Fibroblast of villous mesenchyme (primary cell): ENCODE results near the gene SQOR. TPM values are rescaled to one million over a fixed set of nuclear protein-coding genes. Genes with fewer than 3 reads are reported as not detected.

Source experiments
- DNase-seq: peaks from one replicate; pipeline ENCODE4 v3.0.0-alpha.2; 2010; ENCODE audit warnings: low read depth
- H3K4me3 ChIP-seq: 2 replicates; pipeline ENCODE4 v1.5.1; 2011; ENCODE audit warnings: low read depth, mild to moderate bottlenecking, low read length
- total RNA-seq: library from RNA; depleted of rRNA; stranded (reverse); fragments of >200 nt; gene quantifications from 2 replicates; pipeline ENCODE4 v1.2.3, GENCODE V29; 2012
- TF ChIP-seq, protein P1 (sequence below): IDR thresholded peaks from 2 replicates; pipeline ENCODE4 v1.5.1; 2012; ENCODE audit warnings: low read depth, mild to moderate bottlenecking, low read length; ENCODE audit not compliant: insufficient read depth

SQOR gene
- total RNA-seq, 1 donor: 81.6 TPM

- H3K4me3 ChIP-seq: peak overlapping the region; percentile 56
- TF ChIP-seq, protein P1, sequence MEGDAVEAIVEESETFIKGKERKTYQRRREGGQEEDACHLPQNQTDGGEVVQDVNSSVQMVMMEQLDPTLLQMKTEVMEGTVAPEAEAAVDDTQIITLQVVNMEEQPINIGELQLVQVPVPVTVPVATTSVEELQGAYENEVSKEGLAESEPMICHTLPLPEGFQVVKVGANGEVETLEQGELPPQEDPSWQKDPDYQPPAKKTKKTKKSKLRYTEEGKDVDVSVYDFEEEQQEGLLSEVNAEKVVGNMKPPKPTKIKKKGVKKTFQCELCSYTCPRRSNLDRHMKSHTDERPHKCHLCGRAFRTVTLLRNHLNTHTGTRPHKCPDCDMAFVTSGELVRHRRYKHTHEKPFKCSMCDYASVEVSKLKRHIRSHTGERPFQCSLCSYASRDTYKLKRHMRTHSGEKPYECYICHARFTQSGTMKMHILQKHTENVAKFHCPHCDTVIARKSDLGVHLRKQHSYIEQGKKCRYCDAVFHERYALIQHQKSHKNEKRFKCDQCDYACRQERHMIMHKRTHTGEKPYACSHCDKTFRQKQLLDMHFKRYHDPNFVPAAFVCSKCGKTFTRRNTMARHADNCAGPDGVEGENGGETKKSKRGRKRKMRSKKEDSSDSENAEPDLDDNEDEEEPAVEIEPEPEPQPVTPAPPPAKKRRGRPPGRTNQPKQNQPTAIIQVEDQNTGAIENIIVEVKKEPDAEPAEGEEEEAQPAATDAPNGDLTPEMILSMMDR: no peak
- DNase-seq: peak; percentile 10
Observed at GRCh38 chr15:45703670-45704328, 69.0 kb downstream of the SQOR start.

DNA sequence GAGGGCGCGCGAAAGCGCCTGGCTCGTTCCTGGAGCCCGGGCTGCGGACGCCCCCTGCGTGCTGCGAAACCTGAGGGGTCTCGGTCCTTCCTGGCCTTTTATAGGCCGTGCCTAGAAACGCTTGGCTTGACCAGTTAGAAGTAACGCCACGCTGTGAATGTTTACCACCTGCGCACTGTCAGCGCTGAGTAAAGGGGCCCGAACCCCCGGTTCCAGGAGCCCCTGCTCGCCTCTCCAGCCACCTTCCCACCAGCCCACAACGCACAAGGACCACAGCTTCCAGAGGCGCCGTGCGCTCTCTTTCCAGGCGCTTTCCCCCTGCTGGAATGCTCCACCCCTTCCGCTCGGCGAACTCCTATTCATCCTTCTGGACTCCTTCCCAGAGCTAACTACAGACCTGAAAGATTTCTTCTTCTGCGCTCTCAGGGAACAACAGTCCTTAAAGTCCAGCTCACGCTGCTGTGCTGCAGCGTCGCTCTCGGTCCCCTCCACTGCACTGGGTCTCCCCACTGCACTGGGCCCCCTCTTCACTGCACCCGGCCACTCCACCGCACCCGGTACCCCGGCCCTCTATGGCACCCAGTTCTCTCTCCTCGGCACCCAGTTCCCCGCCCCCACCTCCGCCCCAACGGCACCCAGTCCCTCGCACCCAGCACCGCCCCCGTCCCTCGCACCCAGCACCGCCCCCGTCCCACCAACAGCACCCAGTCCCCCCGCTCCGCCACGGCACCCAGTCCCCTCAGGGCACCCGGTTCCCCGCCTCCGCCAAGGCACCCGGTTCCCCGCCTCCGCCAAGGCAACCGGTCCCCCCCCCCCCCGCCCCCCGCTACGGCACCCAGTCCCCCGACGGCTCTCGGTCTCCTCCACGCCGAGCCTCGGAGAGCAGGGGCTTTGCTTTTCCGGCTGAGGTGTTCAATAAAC, 69.8 kb downstream of the SQOR start:
- TF ChIP-seq, protein P1: no peak
- peak; percentile 14 for DNase-seq
- H3K4me3 ChIP-seq: peak overlapping the region; percentile 56

DNA sequence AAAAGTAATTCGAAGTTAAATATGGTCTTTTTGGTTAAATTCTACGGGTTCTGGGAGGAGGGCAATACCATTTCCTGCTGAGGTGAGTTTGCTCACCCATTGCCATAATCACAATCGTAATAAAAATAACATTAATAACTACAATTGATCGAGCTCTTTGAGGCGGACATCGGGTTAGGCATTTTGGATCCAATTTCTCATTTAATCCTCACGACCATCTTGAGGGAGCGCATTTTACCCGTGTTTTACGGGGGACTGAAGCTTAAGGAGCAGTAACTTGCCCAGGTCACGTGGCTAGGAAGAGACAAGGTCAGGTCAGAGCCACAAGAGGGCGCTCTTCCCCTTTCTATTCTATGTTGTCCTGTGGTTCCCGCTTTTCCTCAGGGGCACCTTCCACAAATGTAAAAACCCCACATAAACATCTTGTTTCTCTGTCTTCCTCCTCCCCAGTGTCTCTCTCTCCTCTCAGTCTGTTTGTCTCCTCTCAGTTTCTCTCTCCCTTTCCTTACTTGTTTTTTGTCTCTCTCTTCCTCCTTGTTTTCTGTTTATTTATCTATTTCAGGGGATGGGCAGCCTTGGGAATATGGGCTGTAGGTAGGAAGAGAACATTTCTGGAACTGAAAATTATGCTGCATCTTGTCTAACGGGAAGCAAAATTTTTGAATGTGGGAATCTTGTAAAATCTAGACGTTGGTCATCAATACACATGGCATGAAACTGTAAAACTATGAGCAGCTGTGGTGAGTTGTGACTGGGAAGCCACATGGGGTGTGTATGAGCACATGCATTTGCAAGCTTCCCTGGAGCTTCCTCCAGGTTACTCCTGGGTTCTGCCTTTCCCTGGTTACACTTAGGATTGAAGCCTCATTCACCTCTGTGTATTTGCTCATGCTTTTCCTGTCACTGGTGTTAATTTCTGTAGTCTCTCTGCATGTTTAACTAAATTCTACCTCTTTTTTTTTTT, 71.0 kb downstream of the SQOR start:
- TF ChIP-seq, protein P1: peak; percentile 89
- peak overlapping the region; percentile 56 for H3K4me3 ChIP-seq
- DNase-seq: peak; percentile 84

- peak; percentile 33 for DNase-seq
- TF ChIP-seq, protein P1: no peak
- no peak overlapping the region for H3K4me3 ChIP-seq
Observed at GRCh38 chr15:45710657-45711056, 75.8 kb downstream of the SQOR start.

- H3K4me3 ChIP-seq: peak overlapping the region; percentile 22
- TF ChIP-seq, protein P1: peak; percentile 89
- peak; percentile 71 for DNase-seq
Observed at GRCh38 chr15:45714590-45715488, 80.0 kb downstream of the SQOR start.
